Upper lobe of right lung (tissue), 1 donor: Measurements from ENCODE around the gene WFDC9. TPM values are rescaled to one million over a fixed set of nuclear protein-coding genes. Genes with fewer than 3 reads are reported as not detected.
"Not testable (repeated sequence)": the region's sequence is repeated elsewhere in the genome, so short reads cannot be mapped to it uniquely, and the experiment has no call there.

Experiments used
- ATAC-seq: fragments of 200-7000 bp; cut with Tn5 transposase; one replicate; pipeline ENCODE4 v1.9.1; 2020; ENCODE audit warnings: mild to moderate bottlenecking, moderate library complexity
- DNase-seq: peaks from one replicate; pipeline ENCODE4 v3.0.0-alpha.2; 2020
- H3K27ac ChIP-seq: fragments of 200-600 bp; one replicate; pipeline ENCODE4 v1.8.0; 2022
- H3K27me3 ChIP-seq: fragments of 200-600 bp; one replicate; pipeline ENCODE4 v1.8.0; 2022; ENCODE audit warnings: mild to moderate bottlenecking
- H3K36me3 ChIP-seq: fragments of 200-600 bp; one replicate; pipeline ENCODE4 v1.8.0; 2022
- H3K4me1 ChIP-seq: fragments of 200-600 bp; one replicate; pipeline ENCODE4 v1.8.0; 2022
- H3K4me3 ChIP-seq: fragments of 200-600 bp; one replicate; pipeline ENCODE4 v1.8.0; 2022; ENCODE audit warnings: mild to moderate bottlenecking
- H3K9me3 ChIP-seq: fragments of 200-600 bp; one replicate; pipeline ENCODE4 v1.8.0; 2022
- CTCF ChIP-seq: fragments of 200-600 bp; IDR thresholded peaks from one replicate; pipeline ENCODE4 v1.8.0; 2022; ENCODE audit warnings: antibody characterized with exemption
- intact Hi-C: fragments of 100-400 bp; cut with DNase I; formaldehyde crosslinking; loops from one replicate; pipeline ENCODE4 v1.11.0; 2022
- total RNA-seq: library from RNA; stranded (reverse); fragmentation: NEBNext Ultra II Directional; extraction: Animal tissue kit (Norgen Biotek cat#: 25700); gene quantifications from one replicate; pipeline ENCODE4 v1.2.1, GENCODE V29; 2021
- donor health status: DM: no; HTN: yes; CAD: no; lungs with severe emphysema.

The WFDC9 gene
- total RNA-seq, 1 donor from 2014 or later, result not detected

- no peak for TF ChIP-seq CTCF
- DNase-seq, result no peak
- Histone ChIP-seq H3K4me3 (no peak overlapping the region), H3K4me1 (no peaks in the 10 kb centered on the region), H3K36me3 (no peaks in the 10 kb centered on the region), H3K27ac (no peak overlapping the region), H3K27me3 (no peaks in the 10 kb centered on the region), H3K9me3 (no peaks in the 10 kb centered on the region)
- ATAC-seq, result peak; percentile 51
- intact Hi-C loops, result no loop called here
Measured at GRCh38 chr20:45607810-45608209, 23.3 kb downstream of the WFDC9 start.

DNA sequence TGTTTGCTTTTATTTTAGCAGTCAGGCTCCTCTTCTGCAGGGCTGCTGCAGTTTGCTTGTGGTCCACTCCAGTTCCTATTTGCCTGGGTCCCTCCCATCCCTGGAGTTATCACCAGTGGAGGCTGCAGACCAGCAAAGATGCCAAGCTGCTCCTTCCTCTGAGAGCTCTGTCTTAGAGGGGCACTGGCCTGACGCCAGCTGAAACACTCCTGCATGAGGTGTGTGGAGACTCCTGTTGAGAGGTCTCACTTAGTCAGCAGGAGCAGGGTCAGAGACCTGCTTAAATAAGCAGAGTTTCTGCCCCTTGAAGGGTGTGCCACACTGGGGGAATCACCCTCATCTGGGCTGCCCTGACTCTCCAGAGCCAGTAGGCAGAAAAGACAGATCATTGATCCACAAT, 35.8 kb downstream of the WFDC9 start:
- H3K36me3 ChIP-seq, result no peaks in the 10 kb centered on the region
- ATAC-seq (peak; percentile 29), DNase-seq (no peak)
- H3K27ac ChIP-seq, result no peak overlapping the region
- TF ChIP-seq CTCF, result no peak
- no peaks in the 10 kb centered on the region for H3K27me3 ChIP-seq
- H3K4me1 ChIP-seq, result peaks cover 5% of the 10 kb centered on the region
- no peaks in the 10 kb centered on the region for H3K9me3 ChIP-seq
- intact Hi-C loops, result no loop called here
- no peak overlapping the region for H3K4me3 ChIP-seq

DNA sequence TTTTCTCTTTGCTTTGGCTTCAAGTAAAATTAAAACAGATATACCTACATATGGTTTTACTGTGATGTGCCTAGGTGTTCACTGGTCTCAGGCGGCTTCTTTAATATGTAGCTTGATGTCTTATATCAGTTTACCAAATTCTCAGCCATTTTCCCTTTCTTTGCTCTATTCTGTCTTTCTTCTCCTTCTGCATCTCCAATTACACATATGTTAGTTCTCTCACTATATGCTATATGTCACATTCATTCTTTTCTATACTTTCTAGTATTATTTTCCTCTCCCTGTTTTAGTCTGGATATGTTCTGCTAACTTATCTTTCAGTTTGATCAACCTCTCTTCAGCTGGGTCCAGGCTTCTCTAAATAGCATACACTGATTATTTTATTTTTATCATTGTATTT, 37.6 kb downstream of the WFDC9 start:
- TF ChIP-seq CTCF, result no peak
- no peaks in the 10 kb centered on the region for H3K36me3 ChIP-seq
- DNase-seq, result no peak
- H3K27ac ChIP-seq, result no peak overlapping the region
- no peaks in the 10 kb centered on the region for H3K27me3 ChIP-seq
- ATAC-seq, result no peak
- intact Hi-C loops, result no loop called here
- no peaks in the 10 kb centered on the region for H3K9me3 ChIP-seq
- peaks cover 5% of the 10 kb centered on the region for H3K4me1 ChIP-seq
- H3K4me3 ChIP-seq, result no peak overlapping the region

DNA sequence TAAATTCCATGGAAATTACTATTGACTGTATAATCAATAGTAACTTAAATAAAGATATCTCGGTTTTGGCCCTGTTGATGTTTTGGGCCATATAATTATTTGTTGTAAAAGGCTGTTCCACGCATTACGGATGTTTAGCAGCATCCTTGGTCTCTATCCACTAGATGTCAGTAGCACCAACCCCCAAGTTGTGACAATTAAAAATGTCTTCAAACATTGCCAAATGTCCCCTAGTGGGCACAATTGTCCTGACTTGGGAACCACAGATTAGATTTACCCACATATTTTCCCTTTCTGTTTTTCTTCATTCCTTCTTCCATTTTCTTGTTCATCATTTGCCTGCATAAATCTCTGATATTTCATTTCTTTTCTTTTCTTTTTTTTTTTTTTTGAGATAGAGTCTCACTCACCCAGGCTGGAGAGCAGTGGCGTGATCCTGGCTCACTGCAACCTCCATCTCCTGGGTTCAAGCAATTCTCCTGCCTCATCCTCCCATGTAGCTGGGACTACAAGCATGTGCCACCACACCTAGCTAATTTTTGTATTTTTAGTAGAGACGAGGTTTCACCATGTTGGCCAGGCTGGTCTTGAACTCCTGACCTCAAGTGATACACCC, 38.4 kb downstream of the WFDC9 start:
- no peaks in the 10 kb centered on the region for H3K9me3 ChIP-seq
- ATAC-seq, result peak; percentile 85
- H3K27ac ChIP-seq, result no peak overlapping the region
- DNase-seq, result no peak
- H3K4me1 ChIP-seq, result peaks cover 5% of the 10 kb centered on the region
- TF ChIP-seq CTCF, result peak; percentile 54
- intact Hi-C loops, result no loop called here
- H3K27me3 ChIP-seq, result no peaks in the 10 kb centered on the region
- no peak overlapping the region for H3K4me3 ChIP-seq
- H3K36me3 ChIP-seq, result no peaks in the 10 kb centered on the region

GRCh38 chr20:45589725-45590124, 41.4 kb downstream of the WFDC9 start:
- ATAC-seq (no peak), DNase-seq (no peak)
- no peaks in the 10 kb centered on the region for H3K36me3 ChIP-seq
- H3K4me1 ChIP-seq, result no peaks in the 10 kb centered on the region
- no peak overlapping the region for H3K4me3 ChIP-seq
- no peak for TF ChIP-seq CTCF
- H3K27ac ChIP-seq, result no peak overlapping the region
- H3K9me3 ChIP-seq, result no peaks in the 10 kb centered on the region
- intact Hi-C loops, result no loop called here
- no peaks in the 10 kb centered on the region for H3K27me3 ChIP-seq

DNA sequence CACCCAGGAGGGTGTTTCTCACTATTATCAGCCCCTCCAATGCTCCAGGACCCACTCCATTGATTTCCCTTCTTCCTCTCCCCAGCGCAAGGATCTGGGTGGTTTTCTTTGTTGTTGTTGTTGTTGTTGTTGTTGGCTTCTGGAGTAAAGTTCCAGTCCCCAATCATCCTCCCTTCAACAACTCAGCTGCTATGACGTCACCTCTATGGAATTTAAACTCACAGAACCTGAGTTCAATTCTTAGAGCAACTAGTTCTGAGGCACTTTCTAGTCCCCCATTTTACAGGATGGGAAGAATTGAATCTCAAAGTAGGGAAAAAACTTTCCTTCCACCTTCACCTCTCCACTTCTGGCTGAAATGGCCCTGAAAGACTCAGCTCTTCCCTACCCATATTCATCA, 42.3 kb downstream of the WFDC9 start:
- Histone ChIP-seq H3K27me3 (no peaks in the 10 kb centered on the region), H3K36me3 (no peaks in the 10 kb centered on the region), H3K4me1 (no peaks in the 10 kb centered on the region), H3K4me3 (no peak overlapping the region), H3K9me3 (no peaks in the 10 kb centered on the region), H3K27ac (no peak overlapping the region)
- no peak for TF ChIP-seq CTCF
- no peak for DNase-seq
- intact Hi-C loops, result no loop called here
- ATAC-seq, result no peak

DNA sequence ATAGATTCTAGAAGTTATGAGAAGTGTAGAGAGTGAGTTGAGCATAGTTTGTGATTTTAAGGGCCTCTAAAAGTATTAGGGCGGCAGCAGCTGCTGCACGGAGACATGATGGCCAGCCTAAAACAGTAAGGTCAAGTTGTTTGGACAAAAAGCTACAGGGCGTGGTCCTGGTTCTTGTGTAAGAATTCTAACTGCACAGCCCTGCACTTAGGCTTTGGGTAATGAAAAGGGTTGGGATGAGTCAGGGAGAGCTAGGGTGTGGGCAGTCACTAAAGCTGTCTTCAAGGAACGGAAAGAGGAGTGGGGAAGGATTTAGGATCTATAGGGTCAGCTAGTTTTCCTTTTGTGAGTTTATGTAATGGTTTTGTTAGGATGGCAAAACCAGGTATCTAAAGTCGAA, 45.1 kb downstream of the WFDC9 start:
- H3K27ac ChIP-seq, H3K36me3 ChIP-seq, ATAC-seq, H3K27me3 ChIP-seq, intact Hi-C loops, H3K4me3 ChIP-seq, H3K4me1 ChIP-seq, H3K9me3 ChIP-seq, DNase-seq: not testable (repeated sequence)

DNA sequence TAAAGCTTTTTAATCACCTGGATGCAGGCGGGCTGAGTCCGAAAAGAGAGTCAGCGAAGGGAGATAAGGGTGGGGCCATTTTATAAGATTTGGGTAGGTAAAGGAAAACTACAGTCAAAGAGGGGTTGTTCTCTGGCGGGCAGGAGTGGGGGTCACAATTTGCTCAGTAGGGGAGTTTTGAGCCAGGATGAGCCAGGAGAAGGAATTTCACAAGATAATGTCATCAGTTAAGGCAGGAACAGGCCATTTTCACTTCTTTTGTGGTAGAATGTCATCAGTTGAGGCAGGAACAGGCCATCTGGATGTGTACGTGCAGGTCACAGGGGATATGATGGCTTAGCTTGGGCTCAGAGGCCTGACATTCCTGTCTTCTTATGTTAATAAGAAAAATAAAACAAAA, 46.8 kb downstream of the WFDC9 start:
- H3K36me3 ChIP-seq, H3K4me1 ChIP-seq, DNase-seq, H3K27ac ChIP-seq, H3K4me3 ChIP-seq, ATAC-seq, intact Hi-C loops, H3K27me3 ChIP-seq, H3K9me3 ChIP-seq: not testable (repeated sequence)
